ENCODE measurements around the gene GET3.

- TF ChIP-seq, protein P1, sequence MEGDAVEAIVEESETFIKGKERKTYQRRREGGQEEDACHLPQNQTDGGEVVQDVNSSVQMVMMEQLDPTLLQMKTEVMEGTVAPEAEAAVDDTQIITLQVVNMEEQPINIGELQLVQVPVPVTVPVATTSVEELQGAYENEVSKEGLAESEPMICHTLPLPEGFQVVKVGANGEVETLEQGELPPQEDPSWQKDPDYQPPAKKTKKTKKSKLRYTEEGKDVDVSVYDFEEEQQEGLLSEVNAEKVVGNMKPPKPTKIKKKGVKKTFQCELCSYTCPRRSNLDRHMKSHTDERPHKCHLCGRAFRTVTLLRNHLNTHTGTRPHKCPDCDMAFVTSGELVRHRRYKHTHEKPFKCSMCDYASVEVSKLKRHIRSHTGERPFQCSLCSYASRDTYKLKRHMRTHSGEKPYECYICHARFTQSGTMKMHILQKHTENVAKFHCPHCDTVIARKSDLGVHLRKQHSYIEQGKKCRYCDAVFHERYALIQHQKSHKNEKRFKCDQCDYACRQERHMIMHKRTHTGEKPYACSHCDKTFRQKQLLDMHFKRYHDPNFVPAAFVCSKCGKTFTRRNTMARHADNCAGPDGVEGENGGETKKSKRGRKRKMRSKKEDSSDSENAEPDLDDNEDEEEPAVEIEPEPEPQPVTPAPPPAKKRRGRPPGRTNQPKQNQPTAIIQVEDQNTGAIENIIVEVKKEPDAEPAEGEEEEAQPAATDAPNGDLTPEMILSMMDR (IDR thresholded peaks at IDR 0.05) = no peak
- no peak for TF ChIP-seq POLR2AphosphoS5 (IDR thresholded peaks at IDR 0.05; ENCODE audit: low read depth, low read length)
- TF ChIP-seq SIN3A (IDR thresholded peaks at IDR 0.05; ENCODE audit: borderline replicate concordance, insufficient read depth, low read depth, low read length) = no peak
- TF ChIP-seq TCF7L2 (IDR thresholded peaks at IDR 0.05; ENCODE audit: low read depth, low read length) = no peak
- no peak for TF ChIP-seq REST (IDR thresholded peaks at IDR 0.05; ENCODE audit: insufficient read depth in 1 of 2, low read depth in 2 of 2, low read length in 1 of 2)
Measured at GRCh38 chr19:12792853-12793289, 55.6 kb downstream of the GET3 start.

Data from Panc1 (cell line).